GM12875 (cell line): ENCODE measurements around the gene TRIM75.
A peak's percentile ranks its signal among the peaks of the same experiment; 100 is the strongest.
"Not testable (repeated sequence)": the region's sequence is repeated elsewhere in the genome, so short reads cannot be mapped to it uniquely, and the experiment has no call there.

Experiments used
- H3K4me3 ChIP-seq: one replicate; pipeline ENCODE4 v1.5.1; 2011; ENCODE audit warnings: low read depth, low read length, control low read depth
- TF ChIP-seq, protein P1 (sequence below): IDR thresholded peaks from 2 replicates; pipeline ENCODE4 v1.5.1; 2011; ENCODE audit warnings: low read depth, mild to moderate bottlenecking, control low read depth, inconsistent platforms, low read length, moderate library complexity, borderline replicate concordance; ENCODE audit not compliant: insufficient read depth

Gene TRIM75

DNA sequence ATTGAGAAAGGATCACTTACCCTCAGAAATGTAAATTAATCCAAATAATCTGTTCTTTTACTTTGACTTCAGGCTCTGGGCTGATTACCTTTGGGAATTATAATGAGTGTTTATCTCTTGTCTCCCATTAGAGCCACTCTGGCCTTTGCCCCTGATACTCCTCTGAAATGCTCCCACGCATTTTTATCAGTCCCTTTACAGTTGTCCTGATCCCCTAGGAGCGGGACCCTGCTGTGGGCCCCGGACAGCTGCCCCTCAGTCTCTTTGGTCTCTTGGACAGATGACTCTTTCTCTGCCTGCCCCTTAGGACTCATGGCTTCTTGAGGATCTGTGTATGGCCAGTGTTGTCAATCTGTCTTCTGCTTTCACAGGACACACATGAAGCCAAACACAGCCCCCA lies 1.0 kb upstream of the TRIM75 start:
- no peak overlapping the region for H3K4me3 ChIP-seq
- TF ChIP-seq, protein P1, sequence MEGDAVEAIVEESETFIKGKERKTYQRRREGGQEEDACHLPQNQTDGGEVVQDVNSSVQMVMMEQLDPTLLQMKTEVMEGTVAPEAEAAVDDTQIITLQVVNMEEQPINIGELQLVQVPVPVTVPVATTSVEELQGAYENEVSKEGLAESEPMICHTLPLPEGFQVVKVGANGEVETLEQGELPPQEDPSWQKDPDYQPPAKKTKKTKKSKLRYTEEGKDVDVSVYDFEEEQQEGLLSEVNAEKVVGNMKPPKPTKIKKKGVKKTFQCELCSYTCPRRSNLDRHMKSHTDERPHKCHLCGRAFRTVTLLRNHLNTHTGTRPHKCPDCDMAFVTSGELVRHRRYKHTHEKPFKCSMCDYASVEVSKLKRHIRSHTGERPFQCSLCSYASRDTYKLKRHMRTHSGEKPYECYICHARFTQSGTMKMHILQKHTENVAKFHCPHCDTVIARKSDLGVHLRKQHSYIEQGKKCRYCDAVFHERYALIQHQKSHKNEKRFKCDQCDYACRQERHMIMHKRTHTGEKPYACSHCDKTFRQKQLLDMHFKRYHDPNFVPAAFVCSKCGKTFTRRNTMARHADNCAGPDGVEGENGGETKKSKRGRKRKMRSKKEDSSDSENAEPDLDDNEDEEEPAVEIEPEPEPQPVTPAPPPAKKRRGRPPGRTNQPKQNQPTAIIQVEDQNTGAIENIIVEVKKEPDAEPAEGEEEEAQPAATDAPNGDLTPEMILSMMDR: no peak

DNA sequence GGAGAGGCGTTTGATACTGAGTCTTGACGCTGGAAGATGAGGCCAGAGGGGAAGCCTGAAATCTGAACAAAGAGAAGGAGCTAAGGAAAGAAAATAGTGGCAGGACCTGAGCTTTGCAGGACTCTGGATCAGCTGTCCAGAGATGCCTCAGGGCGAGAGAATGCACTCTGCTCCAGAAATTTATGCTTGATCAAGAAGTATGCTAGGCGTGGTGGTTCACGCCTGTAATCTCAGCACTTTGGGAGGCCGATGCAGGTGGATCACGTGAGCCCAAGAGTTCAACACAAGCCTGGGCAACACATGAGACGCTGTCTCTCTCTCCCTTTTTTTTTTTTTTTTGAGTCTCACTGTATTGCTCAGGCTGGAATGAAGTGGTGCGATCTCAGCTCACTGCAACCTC lies 1.9 kb downstream of the TRIM75 start:
- TF ChIP-seq, protein P1: no peak

DNA sequence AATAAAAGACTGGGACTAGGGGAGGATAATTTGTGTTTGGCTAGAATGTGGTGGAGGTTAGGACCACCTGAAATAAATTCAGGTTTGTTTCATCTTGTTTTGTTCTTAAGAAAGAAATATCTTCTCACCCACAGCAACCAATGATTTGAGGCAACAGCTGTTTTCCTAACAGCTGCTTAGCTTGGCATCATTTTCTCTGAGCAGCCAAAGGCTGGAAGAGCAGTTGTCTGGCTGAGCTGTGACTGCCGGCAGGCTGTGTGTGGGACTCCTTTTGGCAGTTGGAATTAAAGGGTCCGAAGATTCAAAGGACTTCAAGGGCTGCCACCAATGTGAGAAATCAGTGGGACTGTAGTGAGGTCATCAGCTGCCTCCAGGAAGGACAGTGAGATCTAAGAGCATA lies 5.0 kb downstream of the TRIM75 start:
- H3K4me3 ChIP-seq: no peak overlapping the region
- TF ChIP-seq, protein P1: no peak

More for the DNA sequence above, 1.9 kb downstream of the TRIM75 start:
- H3K4me3 ChIP-seq: no peak overlapping the region

DNA sequence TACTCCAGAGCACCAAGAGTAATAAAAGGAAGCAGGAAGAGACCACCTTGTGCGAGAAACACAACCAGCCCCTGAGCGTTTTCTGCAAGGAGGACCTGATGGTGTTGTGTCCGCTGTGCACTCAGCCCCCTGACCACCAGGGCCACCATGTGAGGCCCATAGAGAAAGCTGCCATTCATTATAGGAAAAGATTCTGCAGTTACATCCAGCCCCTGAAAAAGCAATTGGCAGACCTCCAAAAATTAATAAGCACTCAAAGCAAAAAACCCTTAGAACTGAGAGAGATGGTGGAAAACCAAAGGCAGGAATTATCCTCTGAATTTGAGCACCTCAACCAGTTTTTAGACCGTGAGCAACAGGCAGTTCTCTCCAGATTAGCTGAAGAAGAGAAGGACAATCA lies 5.7 kb downstream of the TRIM75 start:
- no peak overlapping the region for H3K4me3 ChIP-seq

DNA sequence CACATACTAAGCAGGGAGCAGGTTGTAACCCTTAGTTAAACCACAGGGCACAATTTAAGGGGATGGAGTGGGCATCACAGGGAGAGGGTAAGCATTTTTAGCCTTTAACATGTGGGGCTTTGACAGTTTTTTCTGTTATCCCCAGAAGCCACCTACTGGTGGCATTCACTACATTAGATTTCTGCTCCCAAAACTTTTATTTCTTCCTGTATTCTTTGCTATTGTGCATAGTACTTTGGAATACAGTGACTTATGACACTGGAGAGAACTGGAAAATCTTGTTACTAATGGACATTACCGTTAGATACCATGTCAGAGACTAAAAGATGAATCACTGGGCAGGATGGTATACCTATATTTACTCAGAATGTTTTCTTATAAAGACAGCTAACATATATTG lies 7.3 kb downstream of the TRIM75 start:
- TF ChIP-seq, protein P1: 0 out of 2 replicates have a peak, but pooled peaks have one; percentile 18
- H3K4me3 ChIP-seq: no peak overlapping the region

More for the DNA sequence above, 5.7 kb downstream of the TRIM75 start:
- TF ChIP-seq, protein P1: no peak

DNA sequence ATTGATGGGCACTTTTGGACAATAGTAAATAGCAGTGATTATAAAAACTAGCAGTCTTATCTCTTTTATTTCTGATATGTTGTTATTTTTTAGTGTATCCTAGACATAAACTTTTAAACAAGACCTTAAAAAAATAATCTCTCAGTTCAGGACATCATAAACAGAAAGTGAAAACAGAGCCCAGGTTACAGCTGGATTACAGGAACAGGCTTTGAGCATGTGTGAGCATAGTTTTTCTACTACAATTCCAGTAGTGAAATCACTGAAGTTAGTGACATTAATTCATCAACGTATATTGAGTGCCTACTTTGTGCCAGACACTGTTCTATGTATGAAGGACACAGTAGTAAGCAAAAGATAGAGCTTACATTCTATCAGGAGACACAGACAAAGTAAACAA lies 16.9 kb downstream of the TRIM75 start:
- TF ChIP-seq, protein P1: no peak
- H3K4me3 ChIP-seq: no peak overlapping the region

DNA sequence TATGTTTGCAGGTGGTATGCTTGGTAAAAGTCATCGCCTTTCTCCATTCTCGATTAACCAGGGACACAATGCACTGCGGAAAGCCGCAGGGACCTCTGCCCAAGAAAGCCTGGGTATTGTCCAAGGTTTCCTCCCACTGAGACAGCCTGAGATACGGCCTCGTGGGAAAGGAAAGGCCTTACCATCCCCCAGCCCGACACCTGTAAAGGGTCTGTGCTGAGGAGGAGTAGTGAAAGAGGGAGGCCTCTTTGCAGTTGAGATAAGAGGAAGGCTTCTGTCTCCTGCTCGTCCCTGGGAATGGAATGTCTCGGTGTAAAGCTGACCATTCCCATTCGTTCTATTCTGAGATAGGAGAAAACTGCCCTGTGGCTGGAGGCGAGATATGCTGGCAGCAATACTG lies 19.7 kb downstream of the TRIM75 start:
- not testable (repeated sequence) for H3K4me3 ChIP-seq

DNA sequence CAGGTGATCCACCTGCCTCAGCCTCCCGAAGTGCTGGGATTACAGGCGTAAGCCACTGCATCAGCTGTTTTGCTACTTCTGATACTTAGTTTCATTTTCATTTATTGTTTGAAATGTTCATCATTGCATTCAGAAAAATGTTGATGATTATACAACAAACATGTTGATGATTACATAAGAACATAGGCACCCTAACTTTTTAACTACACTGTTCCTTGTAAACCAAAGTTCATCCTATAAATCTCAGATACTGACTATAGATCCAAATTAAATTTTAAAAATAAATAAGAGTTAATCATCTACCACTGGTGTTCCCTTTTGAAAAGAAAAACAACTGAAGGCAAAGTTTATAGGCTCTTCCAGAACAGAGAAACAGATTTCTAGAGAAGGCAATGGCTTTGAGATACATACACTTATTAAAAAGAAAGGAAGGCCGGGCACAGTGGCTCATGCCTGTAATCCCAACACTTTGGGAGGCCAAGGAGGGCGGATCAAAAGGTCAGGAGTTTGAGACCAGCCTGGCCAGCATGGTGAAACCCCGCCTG lies 23.4 kb downstream of the TRIM75 start:
- H3K4me3 ChIP-seq: no peak overlapping the region
- TF ChIP-seq, protein P1: no peak
